ENCODE measurements around the gene PSMB2. TPM values are rescaled to one million over a fixed set of nuclear protein-coding genes. Genes with fewer than 3 reads are reported as not detected.

PSMB2 gene
- total RNA-seq, 2 experiments from 2014 or later = 28.7 to 86.3 TPM

DNA sequence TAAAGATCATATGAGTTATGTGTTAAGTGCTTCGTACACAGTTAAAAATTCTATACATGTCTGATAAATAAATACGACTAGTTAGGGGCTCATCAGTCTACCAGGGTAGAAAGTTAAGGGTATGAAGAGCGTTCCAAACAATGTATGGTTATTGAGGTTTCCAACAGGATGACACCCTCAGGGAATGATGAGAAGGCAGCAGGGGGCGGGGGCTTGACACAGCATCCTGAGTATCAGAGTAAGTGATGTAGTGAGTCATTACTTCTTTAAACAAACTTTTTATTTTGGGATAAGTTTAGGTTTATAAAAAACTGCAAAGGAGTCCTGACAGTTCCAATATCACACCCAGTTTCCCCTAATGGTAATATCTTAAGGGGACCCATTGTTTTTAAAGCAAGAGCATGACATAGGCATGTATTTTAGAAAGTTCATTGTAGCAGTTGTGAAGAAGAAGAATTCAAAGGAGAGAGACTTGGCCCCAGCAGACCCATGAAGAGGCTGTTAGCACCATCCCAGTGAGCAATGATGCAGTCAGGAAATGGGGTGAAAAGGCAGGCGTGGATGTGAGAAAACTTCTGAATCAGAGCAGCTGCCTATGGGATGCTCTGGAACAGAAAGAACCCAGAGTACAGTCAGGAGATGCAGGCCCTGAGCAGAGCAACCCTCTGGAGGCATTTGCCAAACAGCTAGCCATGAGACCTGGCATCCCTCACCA lies 15.0 kb upstream of the PSMB2 start:
- ChIA-PET CTCF (ENCODE audit: unreplicated experiment) (no interaction called here), POLR2A (no interaction called here)
- no peak for TF ChIP-seq EZH2phosphoT487 (IDR thresholded peaks at IDR 0.05; ENCODE audit: borderline replicate concordance, low read depth, low read length)
- TF ChIP-seq, protein P1, sequence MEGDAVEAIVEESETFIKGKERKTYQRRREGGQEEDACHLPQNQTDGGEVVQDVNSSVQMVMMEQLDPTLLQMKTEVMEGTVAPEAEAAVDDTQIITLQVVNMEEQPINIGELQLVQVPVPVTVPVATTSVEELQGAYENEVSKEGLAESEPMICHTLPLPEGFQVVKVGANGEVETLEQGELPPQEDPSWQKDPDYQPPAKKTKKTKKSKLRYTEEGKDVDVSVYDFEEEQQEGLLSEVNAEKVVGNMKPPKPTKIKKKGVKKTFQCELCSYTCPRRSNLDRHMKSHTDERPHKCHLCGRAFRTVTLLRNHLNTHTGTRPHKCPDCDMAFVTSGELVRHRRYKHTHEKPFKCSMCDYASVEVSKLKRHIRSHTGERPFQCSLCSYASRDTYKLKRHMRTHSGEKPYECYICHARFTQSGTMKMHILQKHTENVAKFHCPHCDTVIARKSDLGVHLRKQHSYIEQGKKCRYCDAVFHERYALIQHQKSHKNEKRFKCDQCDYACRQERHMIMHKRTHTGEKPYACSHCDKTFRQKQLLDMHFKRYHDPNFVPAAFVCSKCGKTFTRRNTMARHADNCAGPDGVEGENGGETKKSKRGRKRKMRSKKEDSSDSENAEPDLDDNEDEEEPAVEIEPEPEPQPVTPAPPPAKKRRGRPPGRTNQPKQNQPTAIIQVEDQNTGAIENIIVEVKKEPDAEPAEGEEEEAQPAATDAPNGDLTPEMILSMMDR (conservative IDR thresholded peaks at IDR 0.05; ENCODE audit: low read length) = no peak
- H4K20me1 ChIP-seq (ENCODE audit: insufficient read depth, low read length) = no peaks in the 10 kb centered on the region
- H2AFZ ChIP-seq (ENCODE audit: low read length) = no peak overlapping the region
- no peak overlapping the region for H3K4me3 ChIP-seq (ENCODE audit: low read depth, low read length, poor library complexity, severe bottlenecking)
- no peak for DNase-seq (ENCODE audit: low spot score)
- H3K36me3 ChIP-seq (ENCODE audit: insufficient read depth, low read length) = no peaks in the 10 kb centered on the region
- BruUV-seq (replicated peaks) = no TSS peak
- no peaks in the 10 kb centered on the region for H3K9me2 ChIP-seq (ENCODE audit: insufficient read depth, low read length)
- no peaks in the 10 kb centered on the region for H3K9me3 ChIP-seq (ENCODE audit: low read length)
- intact Hi-C loops (cut with micrococcal nuclease; ENCODE audit: unreplicated experiment) = no loop called here
- no peaks in the 10 kb centered on the region for H3K79me2 ChIP-seq (ENCODE audit: insufficient read depth, low read depth, low read length)
- H3K4me1 ChIP-seq (ENCODE audit: insufficient read depth, low read length, poor library complexity, severe bottlenecking) = no peaks in the 10 kb centered on the region
- H3K27ac ChIP-seq (ENCODE audit: low read depth, low read length, poor library complexity, severe bottlenecking) = no peak overlapping the region
- no peak overlapping the region for H3K4me2 ChIP-seq (ENCODE audit: low read length)

DNA sequence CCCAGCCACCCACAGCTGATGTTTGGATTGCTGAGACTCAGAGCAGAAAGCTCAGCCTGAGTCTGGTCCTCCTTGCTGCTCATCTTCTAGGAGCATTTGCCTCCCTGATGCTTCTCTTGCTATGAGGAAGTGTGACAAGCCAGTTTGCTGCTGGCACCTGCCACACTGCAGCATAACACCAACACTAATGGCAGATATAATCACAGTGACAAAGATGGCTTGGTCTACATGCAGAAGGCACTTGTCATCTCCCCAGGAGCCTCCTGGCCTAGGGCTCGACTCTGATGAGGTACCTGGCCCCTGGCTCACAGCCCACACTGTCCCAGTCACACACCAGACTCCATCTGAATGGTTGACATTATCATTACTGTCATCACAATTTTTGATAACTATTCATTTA lies 13.9 kb upstream of the PSMB2 start:
- no peaks in the 10 kb centered on the region for H4K20me1 ChIP-seq (ENCODE audit: insufficient read depth, low read length)
- no TSS peak for BruUV-seq (replicated peaks)
- intact Hi-C loops (cut with micrococcal nuclease; ENCODE audit: unreplicated experiment) = no loop called here
- ChIA-PET CTCF (ENCODE audit: unreplicated experiment) (no interaction called here), POLR2A (no interaction called here)
- TF ChIP-seq EZH2phosphoT487 (IDR thresholded peaks at IDR 0.05; ENCODE audit: borderline replicate concordance, low read depth, low read length) = no peak
- H3K9me3 ChIP-seq (ENCODE audit: low read length) = no peaks in the 10 kb centered on the region
- H3K79me2 ChIP-seq (ENCODE audit: insufficient read depth, low read depth, low read length) = no peaks in the 10 kb centered on the region
- DNase-seq (ENCODE audit: low spot score) = no peak
- H3K27ac ChIP-seq (ENCODE audit: low read depth, low read length, poor library complexity, severe bottlenecking) = no peak overlapping the region
- H3K4me2 ChIP-seq (ENCODE audit: low read length) = no peak overlapping the region
- H2AFZ ChIP-seq (ENCODE audit: low read length) = no peak overlapping the region
- H3K9me2 ChIP-seq (ENCODE audit: insufficient read depth, low read length) = no peaks in the 10 kb centered on the region
- no peaks in the 10 kb centered on the region for H3K4me1 ChIP-seq (ENCODE audit: insufficient read depth, low read length, poor library complexity, severe bottlenecking)
- H3K36me3 ChIP-seq (ENCODE audit: insufficient read depth, low read length) = no peaks in the 10 kb centered on the region
- H3K4me3 ChIP-seq (ENCODE audit: low read depth, low read length, poor library complexity, severe bottlenecking) = no peak overlapping the region

DNA sequence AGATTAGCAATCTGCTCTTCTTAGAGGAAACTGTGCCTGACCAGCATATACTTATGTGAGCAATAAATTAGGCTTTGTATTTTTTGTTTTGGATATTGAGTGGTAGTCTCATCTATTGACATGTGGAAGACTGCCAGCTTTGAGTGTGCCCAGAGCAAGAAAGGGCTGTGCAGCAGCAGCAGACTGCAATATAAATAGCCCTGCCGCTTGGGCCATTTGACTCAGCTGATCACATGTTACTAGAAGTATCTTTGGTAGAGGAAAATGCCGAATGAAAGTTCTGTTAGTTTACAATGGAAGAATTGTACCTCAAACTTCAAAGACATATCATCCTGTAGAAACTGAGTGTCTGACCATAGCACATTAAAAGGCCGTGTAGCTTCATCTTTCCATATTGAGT lies 9.1 kb upstream of the PSMB2 start:
- H2AFZ ChIP-seq (ENCODE audit: low read length) = no peak overlapping the region
- POLR2A ChIA-PET = interaction anchor here (0.6 kb wide), 1 partner anchor 8 kb away, joined by 8 read pairs; no protein-coding TSS in a partner anchor
- no peaks in the 10 kb centered on the region for H4K20me1 ChIP-seq (ENCODE audit: insufficient read depth, low read length)
- no peak for TF ChIP-seq EZH2phosphoT487 (IDR thresholded peaks at IDR 0.05; ENCODE audit: borderline replicate concordance, low read depth, low read length)
- TF ChIP-seq, protein P1 (conservative IDR thresholded peaks at IDR 0.05; ENCODE audit: low read length) = no peak
- no TSS peak for BruUV-seq (replicated peaks)
- H3K79me2 ChIP-seq (ENCODE audit: insufficient read depth, low read depth, low read length) = no peaks in the 10 kb centered on the region
- no peak overlapping the region for H3K4me3 ChIP-seq (ENCODE audit: low read depth, low read length, poor library complexity, severe bottlenecking)
- H3K36me3 ChIP-seq (ENCODE audit: insufficient read depth, low read length) = no peaks in the 10 kb centered on the region
- CTCF ChIA-PET (ENCODE audit: unreplicated experiment) = no interaction called here
- H3K9me2 ChIP-seq (ENCODE audit: insufficient read depth, low read length) = no peaks in the 10 kb centered on the region
- intact Hi-C loops (cut with micrococcal nuclease; ENCODE audit: unreplicated experiment) = no loop called here
- DNase-seq (ENCODE audit: low spot score) = no peak
- no peaks in the 10 kb centered on the region for H3K9me3 ChIP-seq (ENCODE audit: low read length)
- no peak overlapping the region for H3K27ac ChIP-seq (ENCODE audit: low read depth, low read length, poor library complexity, severe bottlenecking)
- H3K4me1 ChIP-seq (ENCODE audit: insufficient read depth, low read length, poor library complexity, severe bottlenecking) = no peaks in the 10 kb centered on the region
- H3K4me2 ChIP-seq (ENCODE audit: low read length) = no peak overlapping the region
